ENCODE data around the gene RASGEF1C. TPM values are rescaled to one million over a fixed set of nuclear protein-coding genes. Genes with fewer than 3 reads are reported as not detected.

The RASGEF1C gene
- total RNA-seq, 1 experiment from 2014 or later = 0.29 TPM

GRCh38 chr5:180135128-180135955 lies 73.7 kb downstream of the RASGEF1C start:
- DNase-seq (peak; percentile 83), ATAC-seq (peak; percentile 95)
- TF ChIP-seq EZH2phosphoT487 (IDR thresholded peaks at IDR 0.05; ENCODE audit: borderline replicate concordance, low read length) (no peak), EZH2 (IDR thresholded peaks at IDR 0.05; ENCODE audit: low read length, unreplicated experiment) (no peak)
- TF ChIP-seq, protein P1, sequence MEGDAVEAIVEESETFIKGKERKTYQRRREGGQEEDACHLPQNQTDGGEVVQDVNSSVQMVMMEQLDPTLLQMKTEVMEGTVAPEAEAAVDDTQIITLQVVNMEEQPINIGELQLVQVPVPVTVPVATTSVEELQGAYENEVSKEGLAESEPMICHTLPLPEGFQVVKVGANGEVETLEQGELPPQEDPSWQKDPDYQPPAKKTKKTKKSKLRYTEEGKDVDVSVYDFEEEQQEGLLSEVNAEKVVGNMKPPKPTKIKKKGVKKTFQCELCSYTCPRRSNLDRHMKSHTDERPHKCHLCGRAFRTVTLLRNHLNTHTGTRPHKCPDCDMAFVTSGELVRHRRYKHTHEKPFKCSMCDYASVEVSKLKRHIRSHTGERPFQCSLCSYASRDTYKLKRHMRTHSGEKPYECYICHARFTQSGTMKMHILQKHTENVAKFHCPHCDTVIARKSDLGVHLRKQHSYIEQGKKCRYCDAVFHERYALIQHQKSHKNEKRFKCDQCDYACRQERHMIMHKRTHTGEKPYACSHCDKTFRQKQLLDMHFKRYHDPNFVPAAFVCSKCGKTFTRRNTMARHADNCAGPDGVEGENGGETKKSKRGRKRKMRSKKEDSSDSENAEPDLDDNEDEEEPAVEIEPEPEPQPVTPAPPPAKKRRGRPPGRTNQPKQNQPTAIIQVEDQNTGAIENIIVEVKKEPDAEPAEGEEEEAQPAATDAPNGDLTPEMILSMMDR (conservative IDR thresholded peaks at IDR 0.05; ENCODE audit: low read depth, low read length) = no peak
- no peaks in the 10 kb centered on the region for H3K9me2 ChIP-seq (replicated peaks; ENCODE audit: low read length)
- POLR2A ChIA-PET (ENCODE audit: unreplicated experiment) = no interaction called here
- H3K4me2 ChIP-seq (ENCODE audit: low read length) = peak overlapping the region; percentile 24; the same call in 1 of the 2 replicates
- BruUV-seq (replicated peaks) = no TSS peak
- intact Hi-C loops (cut with micrococcal nuclease) = no loop called here
- H3F3A ChIP-seq (ENCODE audit: low read length, unreplicated experiment) = no peaks in the 10 kb centered on the region
- no peaks in the 10 kb centered on the region for H3K79me2 ChIP-seq (ENCODE audit: low read length)
- 0 out of 2 replicates have a peak, but pooled peaks cover 6% of the 10 kb centered on the region for H3K27me3 ChIP-seq (ENCODE audit: low read length)
- no peaks in the 10 kb centered on the region for H3K9me3 ChIP-seq (ENCODE audit: low read length)
- peaks cover 9% of the 10 kb centered on the region for H3K4me1 ChIP-seq (ENCODE audit: insufficient read depth, low read length)
- H4K20me1 ChIP-seq (ENCODE audit: low read length) = no peaks in the 10 kb centered on the region
- no peaks in the 10 kb centered on the region for H3K36me3 ChIP-seq (ENCODE audit: low read depth, low read length)
- H2AFZ ChIP-seq (ENCODE audit: low read length) = no peak overlapping the region
- H3K27ac ChIP-seq (ENCODE audit: low read length) = no peak overlapping the region
- no peak overlapping the region for H3K4me3 ChIP-seq (ENCODE audit: low read length)
- no peak overlapping the region for H3K9ac ChIP-seq (ENCODE audit: low read length)
- CTCF ChIA-PET = no interaction called here

DNA sequence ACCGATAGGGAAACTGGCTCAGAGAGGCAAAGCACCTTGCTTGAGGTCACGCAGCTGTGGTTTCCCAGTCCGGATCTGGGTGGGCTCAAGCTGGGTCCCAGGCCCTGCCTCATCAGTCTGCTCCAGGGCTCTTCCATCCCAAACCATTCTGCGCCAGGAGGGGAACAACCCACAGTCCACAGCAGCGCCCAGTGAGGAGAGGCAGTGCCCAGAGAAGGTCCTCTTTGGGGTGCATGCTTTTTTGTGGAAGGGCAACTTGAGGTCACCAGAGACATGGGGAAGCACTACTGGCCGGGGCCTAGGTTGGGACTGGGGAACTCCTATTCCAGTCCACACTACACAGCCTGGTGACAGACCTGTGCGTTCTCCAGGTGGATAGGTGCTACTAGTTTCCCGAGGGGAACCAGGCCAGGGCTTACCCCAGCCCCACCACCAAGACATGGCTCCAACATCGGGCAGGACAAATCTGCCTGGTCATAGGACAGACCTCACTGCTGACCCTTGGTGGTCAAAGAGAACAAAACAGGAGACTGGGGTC lies 75.0 kb downstream of the RASGEF1C start:
- no peak for TF ChIP-seq EZH2phosphoT487 (IDR thresholded peaks at IDR 0.05; ENCODE audit: borderline replicate concordance, low read length)
- TF ChIP-seq EZH2 (IDR thresholded peaks at IDR 0.05; ENCODE audit: low read length, unreplicated experiment) = no peak
- TF ChIP-seq, protein P1 (conservative IDR thresholded peaks at IDR 0.05; ENCODE audit: low read depth, low read length) = no peak
- Histone ChIP-seq H3K9me2 (replicated peaks; ENCODE audit: low read length) (no peaks in the 10 kb centered on the region), H3K36me3 (ENCODE audit: low read depth, low read length) (no peaks in the 10 kb centered on the region), H3K27me3 (ENCODE audit: low read length) (0 out of 2 replicates have a peak, but pooled peaks cover under 1% of the 10 kb centered on the region), H3K4me1 (ENCODE audit: insufficient read depth, low read length) (peaks cover 9% of the 10 kb centered on the region), H4K20me1 (ENCODE audit: low read length) (no peaks in the 10 kb centered on the region), H3K9me3 (ENCODE audit: low read length) (no peaks in the 10 kb centered on the region), H3K27ac (ENCODE audit: low read length) (no peak overlapping the region), H3K9ac (ENCODE audit: low read length) (no peak overlapping the region), H3K4me2 (ENCODE audit: low read length) (no peak overlapping the region), H3F3A (ENCODE audit: low read length, unreplicated experiment) (no peaks in the 10 kb centered on the region), H3K79me2 (ENCODE audit: low read length) (no peaks in the 10 kb centered on the region), H3K4me3 (ENCODE audit: low read length) (no peak overlapping the region), H2AFZ (ENCODE audit: low read length) (no peak overlapping the region)
- BruUV-seq (replicated peaks) = no TSS peak
- intact Hi-C loops (cut with micrococcal nuclease) = no loop called here
- DNase-seq (no peak), ATAC-seq (no peak)
- POLR2A ChIA-PET (ENCODE audit: unreplicated experiment) = no interaction called here
- CTCF ChIA-PET = no interaction called here

- no peaks in the 10 kb centered on the region for H3K27me3 ChIP-seq (ENCODE audit: low read length)
- H2AFZ ChIP-seq (ENCODE audit: low read length) = no peak overlapping the region
- intact Hi-C loops (cut with micrococcal nuclease) = no loop called here
- BruUV-seq (replicated peaks) = no TSS peak
- DNase-seq = peak; percentile 22
- POLR2A ChIA-PET (ENCODE audit: unreplicated experiment) = no interaction called here
- H3K27ac ChIP-seq (ENCODE audit: low read length) = no peak overlapping the region
- CTCF ChIA-PET = no interaction called here
- TF ChIP-seq, protein P1 (conservative IDR thresholded peaks at IDR 0.05; ENCODE audit: low read depth, low read length) = no peak
- TF ChIP-seq EZH2 (IDR thresholded peaks at IDR 0.05; ENCODE audit: low read length, unreplicated experiment) = no peak
- TF ChIP-seq EZH2phosphoT487 (IDR thresholded peaks at IDR 0.05; ENCODE audit: borderline replicate concordance, low read length) = no peak
- no peak overlapping the region for H3K9ac ChIP-seq (ENCODE audit: low read length)
- H3K4me1 ChIP-seq (ENCODE audit: insufficient read depth, low read length) = peaks cover 9% of the 10 kb centered on the region
- no peak overlapping the region for H3K4me2 ChIP-seq (ENCODE audit: low read length)
- H3K79me2 ChIP-seq (ENCODE audit: low read length) = no peaks in the 10 kb centered on the region
- no peak for ATAC-seq
- H3F3A ChIP-seq (ENCODE audit: low read length, unreplicated experiment) = no peaks in the 10 kb centered on the region
- no peaks in the 10 kb centered on the region for H4K20me1 ChIP-seq (ENCODE audit: low read length)
- no peaks in the 10 kb centered on the region for H3K9me3 ChIP-seq (ENCODE audit: low read length)
- H3K9me2 ChIP-seq (replicated peaks; ENCODE audit: low read length) = no peaks in the 10 kb centered on the region
- no peaks in the 10 kb centered on the region for H3K36me3 ChIP-seq (ENCODE audit: low read depth, low read length)
- no peak overlapping the region for H3K4me3 ChIP-seq (ENCODE audit: low read length)
Observed at GRCh38 chr5:180133551-180133950, 75.5 kb downstream of the RASGEF1C start.

Measured in PC-3 (cell line).